WTC11 (cell line): ENCODE data around the gene FUT8. TPM values are rescaled to one million over a fixed set of nuclear protein-coding genes. Genes with fewer than 3 reads are reported as not detected.

Experiments
- EMX1 ChIP-seq: fragments of 250-450 bp; sonication (Bioruptor Pico); IDR thresholded peaks from 2 replicates; pipeline ENCODE4 v1.8.0; 2021; ENCODE audit warnings: mild to moderate bottlenecking
- GABPB1 ChIP-seq: sonication (generic); formaldehyde crosslinking; IDR thresholded peaks from 2 replicates; pipeline ENCODE4 v1.8.1; 2023; ENCODE audit warnings: mild to moderate bottlenecking, missing genetic modification reagents
- HMGA2 ChIP-seq: fragments of 250-450 bp; sonication (Bioruptor Pico); IDR thresholded peaks from 2 replicates; pipeline ENCODE4 v1.4.0; 2021; ENCODE audit warnings: mild to moderate bottlenecking, moderate library complexity
- OVOL2 ChIP-seq: fragments of 250-450 bp; sonication (Bioruptor Pico); IDR thresholded peaks from 2 replicates; pipeline ENCODE4 v1.9.0; 2021; ENCODE audit warnings: mild to moderate bottlenecking, borderline replicate concordance
- ZNF232 ChIP-seq: sonication (generic); formaldehyde crosslinking; IDR thresholded peaks from 2 replicates; pipeline ENCODE4 v1.8.0; 2022; ENCODE audit warnings: mild to moderate bottlenecking, missing genetic modification reagents
- ZNF425 ChIP-seq: fragments of 250-450 bp; sonication (Bioruptor Pico); conservative IDR thresholded peaks from 2 replicates; pipeline ENCODE4 v1.9.0; 2021; ENCODE audit warnings: mild to moderate bottlenecking
- microRNA-seq: library from miRNA; unstranded; fragments of <30 nt; microRNA quantifications from one replicate; pipeline ENCODE4 v1.2.0, GENCODE V29; 2022; ENCODE audit warnings: borderline number of aligned reads
- total RNA-seq: library from RNA; stranded (reverse); gene quantifications from 3 replicates; pipeline ENCODE4 v1.2.3, GENCODE V29; 2021
- TF ChIP-seq, protein P1 (sequence below): fragments of 250-450 bp; sonication (Bioruptor Pico); IDR thresholded peaks from 2 replicates; pipeline ENCODE4 v1.8.0; 2021; ENCODE audit warnings: mild to moderate bottlenecking

FUT8 gene
- total RNA-seq, 1 experiment from 2014 or later: 37.9 TPM

GRCh38 chr14:65792208-65792905, 379.8 kb downstream of the FUT8 start (continued):
- TF ChIP-seq ZNF425: no peak
- TF ChIP-seq ZNF232 (CRISPR knock-in tag): no peak
- no peak for TF ChIP-seq GABPB1 (CRISPR knock-in tag)
- TF ChIP-seq OVOL2 (CRISPR knock-in tag): no peak
- TF ChIP-seq, protein P1, sequence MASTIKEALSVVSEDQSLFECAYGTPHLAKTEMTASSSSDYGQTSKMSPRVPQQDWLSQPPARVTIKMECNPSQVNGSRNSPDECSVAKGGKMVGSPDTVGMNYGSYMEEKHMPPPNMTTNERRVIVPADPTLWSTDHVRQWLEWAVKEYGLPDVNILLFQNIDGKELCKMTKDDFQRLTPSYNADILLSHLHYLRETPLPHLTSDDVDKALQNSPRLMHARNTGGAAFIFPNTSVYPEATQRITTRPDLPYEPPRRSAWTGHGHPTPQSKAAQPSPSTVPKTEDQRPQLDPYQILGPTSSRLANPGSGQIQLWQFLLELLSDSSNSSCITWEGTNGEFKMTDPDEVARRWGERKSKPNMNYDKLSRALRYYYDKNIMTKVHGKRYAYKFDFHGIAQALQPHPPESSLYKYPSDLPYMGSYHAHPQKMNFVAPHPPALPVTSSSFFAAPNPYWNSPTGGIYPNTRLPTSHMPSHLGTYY (CRISPR knock-in tag): no peak
- TF ChIP-seq EMX1 (CRISPR knock-in tag): no peak
- no peak for TF ChIP-seq HMGA2
- TF ChIP-seq, all 79 proteins: peak for 0

Small RNA genes within 50 kb of the gene (microRNA-seq; reads per million reads assigned to microRNA genes)
- not detected for gene MIR625
